Mammary epithelial cell (primary cell): Measurements from ENCODE around the gene SLC7A5.

ENCODE experiments used
- CTCF ChIP-seq, 2 donors: IDR thresholded peaks in 1 of 2; conservative IDR thresholded peaks in 1 of 2; 2 replicates each; pipeline ENCODE4 v1.5.1; 2011 to 2012; ENCODE audit warnings: inconsistent platforms in 2 of 2, low read length in 2 of 2, mild to moderate bottlenecking in 2 of 2, control low read depth in 1 of 2, low read depth in 1 of 2; ENCODE audit not compliant: insufficient read depth in 1 of 2; ENCODE audit errors: extremely low read depth in 1 of 2
- EZH2 ChIP-seq: IDR thresholded peaks from 2 replicates; pipeline ENCODE4 v1.6.1; 2012; ENCODE audit warnings: low read length, inconsistent platforms, borderline replicate concordance

DNA sequence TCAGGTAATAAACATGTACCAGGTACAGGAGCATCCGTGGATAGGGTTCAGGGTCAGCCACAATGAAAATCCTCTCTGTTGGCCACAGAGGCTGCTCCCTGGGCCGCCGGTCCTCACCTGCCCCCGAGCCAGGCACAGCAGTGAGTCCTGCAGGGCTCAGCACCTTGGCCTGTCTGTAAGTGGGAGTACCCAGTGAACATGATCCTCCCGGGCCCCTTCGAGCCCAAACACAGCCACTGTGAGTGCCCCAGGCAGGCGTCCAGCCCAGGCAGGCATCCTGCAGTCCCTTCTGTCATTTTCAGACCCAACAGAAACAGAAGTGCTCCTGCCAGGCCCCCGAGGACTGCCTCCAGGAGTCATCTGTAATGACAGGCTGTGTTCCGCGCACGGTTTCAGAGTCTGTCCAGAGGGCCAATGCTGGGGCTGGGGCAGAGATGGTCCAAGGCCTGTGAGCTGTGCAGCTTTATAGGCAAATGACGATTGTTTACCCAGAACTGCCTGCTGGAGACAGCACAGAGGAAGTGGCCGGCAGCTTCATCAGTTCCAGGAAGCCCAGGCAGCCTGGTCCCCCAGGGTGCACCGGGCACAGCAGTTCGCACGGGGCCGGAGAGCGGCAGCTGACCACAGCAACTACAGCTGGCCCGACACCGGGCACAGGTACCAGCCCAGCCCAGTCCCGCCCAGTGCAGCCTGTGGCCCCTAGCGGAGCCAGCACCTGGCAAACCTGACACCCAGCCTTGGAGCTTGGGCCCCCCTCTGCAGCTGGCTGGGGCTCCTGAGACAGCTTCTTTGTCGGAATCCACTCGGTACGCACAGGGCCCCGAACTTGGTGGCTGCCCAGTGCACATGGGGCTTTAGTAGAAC, 13.2 kb downstream of the SLC7A5 start:
- TF ChIP-seq CTCF (conservative IDR thresholded peaks at IDR 0.05 in 1 of 2, IDR thresholded peaks at IDR 0.05 in 1 of 2; ENCODE audit: extremely low read depth in 1 of 2, insufficient read depth in 1 of 2, low read depth in 1 of 2, low read length in 2 of 2): no peak
- no peak for TF ChIP-seq EZH2
